BJ (cell line): ENCODE data around the gene SYNPO2. TPM values are rescaled to one million over a fixed set of nuclear protein-coding genes. Genes with fewer than 3 reads are reported as not detected.

Source experiments
- CTCF ChIA-PET: fragments of 350-600 bp; formaldehyde crosslinking; extraction: SDS; loops from one replicate; lab custom pipeline; 2021; ENCODE audit warnings: antibody characterized with exemption, inconsistent platforms; lab: Yijun Ruan, JAX
- POLR2A ChIA-PET: fragments of 300-600 bp; sonication (Branson Sonifier 250); formaldehyde crosslinking; extraction: SDS; loops from one replicate; lab custom pipeline; 2021; ENCODE audit warnings: antibody characterized with exemption; lab: Charles Lee
- DNase-seq: peaks from one replicate; pipeline ENCODE4 v3.0.0-alpha.2; 2011; ENCODE audit warnings: low read depth
- H3K27me3 ChIP-seq: 2 replicates; pipeline ENCODE4 v1.6.0; 2011; ENCODE audit warnings: low read length; ENCODE audit not compliant: control insufficient read depth, insufficient read depth
- H3K36me3 ChIP-seq: 2 replicates; pipeline ENCODE4 v1.5.1; 2011; ENCODE audit warnings: low read length; ENCODE audit not compliant: control insufficient read depth, insufficient read depth
- H3K4me3 ChIP-seq: 2 replicates; pipeline ENCODE4 v1.5.1; 2011; ENCODE audit warnings: low read depth, mild to moderate bottlenecking, control low read depth, low read length
- CTCF ChIP-seq: IDR thresholded peaks from 2 replicates; pipeline ENCODE4 v1.5.1; 2011; ENCODE audit warnings: low read depth, mild to moderate bottlenecking, control low read depth, inconsistent platforms, low read length, moderate library complexity; ENCODE audit not compliant: insufficient read depth
- polyA plus RNA-seq: library from polyadenylated mRNA; depleted of rRNA; stranded (reverse); fragments of >200 nt; gene quantifications from 2 replicates; pipeline ENCODE4 v1.2.3, GENCODE V29; 2011

SYNPO2 gene
- polyA plus RNA-seq, 1 experiment = 39.9 TPM

DNA sequence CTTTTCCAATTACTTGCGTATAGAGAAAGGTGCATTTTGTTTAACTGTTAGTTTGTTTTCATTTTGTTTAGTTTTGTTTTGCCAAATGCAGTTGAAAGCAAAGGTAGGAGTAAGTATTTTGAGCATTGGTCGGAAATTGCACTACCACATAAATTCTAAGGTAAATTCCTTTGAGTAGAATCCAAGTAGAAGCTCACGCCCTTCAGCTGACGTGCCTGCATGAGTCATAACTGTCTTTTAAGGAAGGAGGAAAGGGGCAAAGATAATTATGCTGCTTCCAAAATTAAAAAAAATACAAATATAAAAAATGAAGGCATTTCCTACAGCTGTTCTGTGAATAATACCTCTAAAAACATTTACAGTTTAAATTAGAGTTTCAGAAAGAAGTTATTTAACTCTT lies 136.8 kb downstream of the SYNPO2 start:
- ChIA-PET CTCF (interaction anchor here (0.9 to 1.3 kb wide), 5 partner anchors 9 to 37 kb away, joined by 3 to 4 read pairs (median 4); no protein-coding TSS in a partner anchor), POLR2A (interaction anchor here (0.5 to 3.9 kb wide), 13 partner anchors 9 to 493 kb away, joined by 3 to 20 read pairs (median 5); partner anchors contain the start of gene USP53)
- Histone ChIP-seq H3K27me3 (no peaks in the 10 kb centered on the region), H3K4me3 (no peak overlapping the region), H3K36me3 (peaks cover 5% of the 10 kb centered on the region)
- no peak for DNase-seq
- TF ChIP-seq CTCF = no peak

DNA sequence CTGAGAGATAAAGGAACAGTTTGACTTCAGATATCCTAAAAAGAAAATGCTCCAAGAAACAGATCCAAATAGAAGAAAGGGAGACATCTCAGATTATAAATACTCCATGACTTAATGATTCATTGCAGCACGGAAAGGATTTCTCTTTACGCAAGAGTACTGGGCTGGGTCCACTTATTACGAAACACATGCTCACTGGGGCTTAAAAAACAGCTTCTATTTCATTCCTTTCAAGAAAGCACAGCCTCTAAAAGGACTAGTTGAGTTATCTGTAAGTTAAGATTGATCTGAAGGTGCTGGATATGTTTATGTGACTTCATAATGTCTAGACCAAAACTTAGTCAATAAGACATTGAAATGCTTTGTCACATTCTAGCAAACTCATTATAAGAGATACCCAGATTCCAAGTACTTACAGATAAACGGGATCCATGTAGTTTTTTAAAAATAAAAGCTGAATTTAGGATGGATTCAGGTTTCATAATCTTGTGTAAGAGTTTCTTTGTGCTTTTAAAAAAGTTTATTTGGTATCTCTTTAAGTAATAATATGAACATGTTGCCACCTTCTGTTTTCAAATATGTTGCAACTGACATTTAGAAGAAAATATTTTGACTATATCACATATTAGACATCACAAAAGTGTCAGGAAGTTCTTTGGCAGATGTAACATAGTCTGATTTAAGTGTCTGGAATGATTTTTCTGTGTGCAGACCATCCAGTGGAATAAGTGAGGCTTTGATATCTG lies 137.4 kb downstream of the SYNPO2 start:
- TF ChIP-seq CTCF = no peak
- ChIA-PET POLR2A (interaction anchor here (0.5 to 3.9 kb wide), 15 partner anchors 8 to 639 kb away, joined by 3 to 20 read pairs (median 5); partner anchors contain the start of gene USP53), CTCF (interaction anchor here (1.2 to 1.3 kb wide), 4 partner anchors 8 to 38 kb away, joined by 3 to 4 read pairs (median 4); no protein-coding TSS in a partner anchor)
- peak; percentile 90 for DNase-seq
- no peak overlapping the region for H3K4me3 ChIP-seq
- no peaks in the 10 kb centered on the region for H3K27me3 ChIP-seq
- H3K36me3 ChIP-seq = peaks cover 8% of the 10 kb centered on the region

DNA sequence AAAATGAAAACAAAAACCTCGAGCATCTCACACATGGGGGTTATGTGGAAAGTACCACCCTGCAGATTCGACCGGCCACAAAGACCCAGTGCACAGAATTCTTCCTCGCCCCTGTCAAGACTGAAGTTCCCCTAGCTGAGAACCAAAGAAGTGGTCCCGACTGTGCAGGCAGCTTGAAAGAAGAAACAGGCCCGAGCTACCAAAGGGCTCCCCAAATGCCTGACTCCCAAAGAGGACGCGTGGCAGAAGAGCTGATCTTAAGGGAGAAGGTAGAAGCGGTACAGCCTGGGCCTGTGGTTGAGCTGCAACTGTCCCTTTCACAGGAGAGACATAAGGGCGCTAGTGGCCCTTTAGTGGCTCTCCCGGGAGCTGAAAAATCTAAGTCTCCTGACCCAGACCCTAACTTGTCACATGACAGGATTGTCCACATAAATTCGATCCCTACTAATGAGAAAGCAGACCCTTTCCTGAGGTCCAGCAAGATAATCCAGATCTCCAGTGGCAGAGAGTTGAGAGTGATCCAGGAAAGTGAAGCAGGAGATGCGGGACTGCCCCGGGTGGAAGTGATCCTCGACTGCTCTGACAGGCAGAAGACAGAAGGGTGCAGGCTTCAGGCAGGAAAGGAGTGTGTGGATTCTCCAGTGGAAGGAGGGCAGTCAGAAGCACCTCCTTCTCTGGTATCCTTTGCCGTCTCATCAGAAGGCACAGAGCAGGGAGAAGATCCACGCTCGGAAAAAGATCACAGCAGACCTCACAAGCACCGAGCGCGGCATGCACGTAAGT lies 138.2 kb downstream of the SYNPO2 start:
- Histone ChIP-seq H3K36me3 (peaks cover 14% of the 10 kb centered on the region), H3K27me3 (no peaks in the 10 kb centered on the region), H3K4me3 (peak overlapping the region; percentile 21)
- ChIA-PET POLR2A (interaction anchor here (0.9 to 3.9 kb wide), 4 partner anchors 15 to 491 kb away, joined by 3 to 20 read pairs (median 4); partner anchors contain the start of gene USP53), CTCF (interaction anchor here (0.6 to 1.3 kb wide), 4 partner anchors 14 to 39 kb away, joined by 3 to 4 read pairs (median 3); no protein-coding TSS in a partner anchor)
- no peak for DNase-seq
- TF ChIP-seq CTCF = no peak

GRCh38 chr4:119027811-119028210 lies 139.2 kb downstream of the SYNPO2 start:
- POLR2A ChIA-PET = interaction anchor here (0.6 to 3.9 kb wide), 2 partner anchors 11 to 39 kb away, joined by 3 to 20 read pairs; no protein-coding TSS in a partner anchor
- CTCF ChIA-PET = no interaction called here
- Histone ChIP-seq H3K36me3 (peaks cover 14% of the 10 kb centered on the region), H3K4me3 (peak overlapping the region; percentile 37), H3K27me3 (no peaks in the 10 kb centered on the region)
- DNase-seq = no peak
- no peak for TF ChIP-seq CTCF

GRCh38 chr4:119028296-119028695 lies 139.6 kb downstream of the SYNPO2 start:
- no peak for TF ChIP-seq CTCF
- no peak for DNase-seq
- Histone ChIP-seq H3K36me3 (peaks cover 14% of the 10 kb centered on the region), H3K4me3 (peak overlapping the region; percentile 37), H3K27me3 (no peaks in the 10 kb centered on the region)
- ChIA-PET POLR2A (interaction anchor here (0.6 to 3.9 kb wide), 3 partner anchors 11 to 109 kb away, joined by 3 to 20 read pairs (median 3); no protein-coding TSS in a partner anchor), CTCF (interaction anchor here (1.0 kb wide), 1 partner anchor 40 kb away, joined by 4 read pairs; no protein-coding TSS in a partner anchor)
